SK-N-MC (cell line): ENCODE measurements around the gene GNG12.

Experiments
- EZH2 ChIP-seq: fragments of 200-600 bp; sonication (generic); IDR thresholded peaks from one replicate; pipeline ENCODE4 v1.6.1; 2017; ENCODE audit warnings: antibody characterized with exemption
- POLR2AphosphoS5 ChIP-seq: IDR thresholded peaks from 2 replicates; pipeline ENCODE4 v1.6.1; 2012; ENCODE audit warnings: mild to moderate bottlenecking, low read depth, low read length, borderline replicate concordance

DNA sequence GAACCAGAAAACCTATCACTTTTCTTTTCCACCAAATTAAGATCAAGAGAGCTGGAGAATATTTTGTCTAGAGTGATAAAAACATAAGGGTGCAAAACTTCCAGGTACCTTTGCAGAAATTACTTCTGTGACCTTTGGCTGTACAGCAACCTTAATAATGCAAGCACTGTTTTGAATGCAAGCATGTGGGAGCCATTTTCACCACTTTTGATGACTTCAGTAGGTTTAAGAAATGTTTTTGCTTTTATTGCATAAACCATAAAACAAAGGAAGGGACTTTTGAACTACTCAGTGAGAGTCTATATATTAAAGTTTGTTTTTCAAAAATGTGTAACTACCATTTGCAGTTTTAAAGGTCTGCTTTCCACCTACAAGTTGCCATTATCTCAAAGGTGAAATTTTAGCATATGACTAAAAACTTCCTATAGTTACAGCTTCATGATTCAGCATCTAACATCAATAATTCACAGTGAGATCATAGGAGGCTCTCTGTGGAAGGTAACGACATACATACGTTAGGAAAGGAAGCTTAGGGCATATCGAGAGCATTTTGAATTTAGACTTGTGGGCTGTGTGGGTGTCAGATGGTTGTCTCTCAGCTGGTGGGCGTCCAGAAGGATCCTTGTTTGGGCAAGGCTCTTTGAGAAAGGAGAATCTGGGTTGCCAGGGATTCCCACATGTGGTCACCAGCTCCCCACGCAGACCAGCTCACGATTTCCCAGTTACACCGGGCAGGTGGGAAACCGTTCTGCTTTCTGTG, 149.3 kb downstream of the GNG12 start:
- TF ChIP-seq POLR2AphosphoS5: no peak
- no peak for TF ChIP-seq EZH2
